ENCODE data around the gene WNT9A.

- TF ChIP-seq CREB1 (CRISPR knock-in tag; IDR thresholded peaks at IDR 0.05): no peak
- TF ChIP-seq ZNF121 (CRISPR knock-in tag; IDR thresholded peaks at IDR 0.05): no peak
- TF ChIP-seq, protein P1, sequence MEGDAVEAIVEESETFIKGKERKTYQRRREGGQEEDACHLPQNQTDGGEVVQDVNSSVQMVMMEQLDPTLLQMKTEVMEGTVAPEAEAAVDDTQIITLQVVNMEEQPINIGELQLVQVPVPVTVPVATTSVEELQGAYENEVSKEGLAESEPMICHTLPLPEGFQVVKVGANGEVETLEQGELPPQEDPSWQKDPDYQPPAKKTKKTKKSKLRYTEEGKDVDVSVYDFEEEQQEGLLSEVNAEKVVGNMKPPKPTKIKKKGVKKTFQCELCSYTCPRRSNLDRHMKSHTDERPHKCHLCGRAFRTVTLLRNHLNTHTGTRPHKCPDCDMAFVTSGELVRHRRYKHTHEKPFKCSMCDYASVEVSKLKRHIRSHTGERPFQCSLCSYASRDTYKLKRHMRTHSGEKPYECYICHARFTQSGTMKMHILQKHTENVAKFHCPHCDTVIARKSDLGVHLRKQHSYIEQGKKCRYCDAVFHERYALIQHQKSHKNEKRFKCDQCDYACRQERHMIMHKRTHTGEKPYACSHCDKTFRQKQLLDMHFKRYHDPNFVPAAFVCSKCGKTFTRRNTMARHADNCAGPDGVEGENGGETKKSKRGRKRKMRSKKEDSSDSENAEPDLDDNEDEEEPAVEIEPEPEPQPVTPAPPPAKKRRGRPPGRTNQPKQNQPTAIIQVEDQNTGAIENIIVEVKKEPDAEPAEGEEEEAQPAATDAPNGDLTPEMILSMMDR (IDR thresholded peaks at IDR 0.05): no peak
- no peak for TF ChIP-seq JUN (CRISPR knock-in tag; IDR thresholded peaks at IDR 0.05)
- no peak for TF ChIP-seq ATF1 (CRISPR knock-in tag; IDR thresholded peaks at IDR 0.05)
- TF ChIP-seq TEAD4 (CRISPR knock-in tag; IDR thresholded peaks at IDR 0.05): no peak
- no peak for TF ChIP-seq ETV6 (CRISPR knock-in tag; IDR thresholded peaks at IDR 0.05)
- TF ChIP-seq SMAD3 (CRISPR knock-in tag; IDR thresholded peaks at IDR 0.05; ENCODE audit: borderline replicate concordance): no peak
Measured at GRCh38 chr1:227924168-227924832, 23.4 kb downstream of the WNT9A start.
